ENCODE results near the gene NR1I2.

GRCh38 chr3:119809249-119810017 lies 27.5 kb downstream of the NR1I2 start:
- TF ChIP-seq CTCF (IDR thresholded peaks at IDR 0.05) (no peak), POLR2A (IDR thresholded peaks at IDR 0.05) (no peak)

Measured in lower leg skin (tissue), 3 donors.